ENCODE data around the gene TRAPPC14.
A peak's percentile ranks its signal among the peaks of the same experiment; 100 is the strongest.

TRAPPC14 gene

DNA sequence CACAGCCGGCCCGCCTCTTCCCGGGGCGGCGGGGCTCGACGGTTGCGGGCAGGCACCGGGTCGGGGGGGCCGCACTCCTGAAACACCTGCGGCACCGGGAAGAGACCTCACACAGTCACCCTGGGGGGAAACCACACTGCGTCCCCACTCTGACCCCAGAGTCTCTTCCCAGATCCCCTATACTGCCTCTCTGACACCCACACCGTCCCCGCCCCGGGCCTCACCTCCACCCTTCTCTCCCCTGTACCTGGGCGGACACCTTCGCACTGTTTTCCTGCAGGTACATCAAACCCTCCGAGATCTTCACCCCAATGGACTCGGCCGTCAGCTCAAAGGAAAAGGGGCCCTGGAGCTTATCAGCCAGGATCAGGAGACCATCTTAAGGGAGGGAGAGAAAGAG lies 13.3 kb upstream of the TRAPPC14 start:
- DNase-seq: no peak

DNA sequence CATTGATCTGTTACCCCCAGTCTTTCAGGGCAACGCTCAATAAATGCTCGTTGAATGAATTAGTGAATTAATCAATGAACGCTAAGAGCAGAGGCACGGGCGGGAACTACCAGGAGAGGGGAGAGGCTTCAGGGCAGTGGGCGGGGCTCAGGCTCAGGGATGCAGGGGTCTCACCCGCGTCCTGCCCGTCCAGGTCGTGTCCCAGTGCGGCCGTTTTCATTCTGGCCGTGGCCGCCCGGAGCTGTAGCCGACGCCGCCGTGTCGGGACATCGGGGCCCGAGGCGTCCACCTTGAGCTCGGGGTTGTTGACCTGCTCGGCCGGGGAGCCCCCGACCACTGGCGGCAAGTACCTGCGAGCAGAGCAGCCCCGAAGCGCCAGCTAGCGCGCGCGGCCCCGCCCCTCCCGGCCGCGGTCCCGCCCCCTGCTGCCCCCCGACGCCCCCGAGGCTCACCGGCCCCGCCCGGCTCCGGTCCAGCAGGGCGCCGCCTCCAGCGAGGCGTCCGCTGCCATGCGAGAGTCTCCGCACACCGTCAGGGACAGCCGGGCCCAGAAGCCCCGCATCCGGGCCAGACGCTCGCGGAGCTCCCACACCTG lies 12.7 kb upstream of the TRAPPC14 start:
- DNase-seq: peak; percentile 37

DNA sequence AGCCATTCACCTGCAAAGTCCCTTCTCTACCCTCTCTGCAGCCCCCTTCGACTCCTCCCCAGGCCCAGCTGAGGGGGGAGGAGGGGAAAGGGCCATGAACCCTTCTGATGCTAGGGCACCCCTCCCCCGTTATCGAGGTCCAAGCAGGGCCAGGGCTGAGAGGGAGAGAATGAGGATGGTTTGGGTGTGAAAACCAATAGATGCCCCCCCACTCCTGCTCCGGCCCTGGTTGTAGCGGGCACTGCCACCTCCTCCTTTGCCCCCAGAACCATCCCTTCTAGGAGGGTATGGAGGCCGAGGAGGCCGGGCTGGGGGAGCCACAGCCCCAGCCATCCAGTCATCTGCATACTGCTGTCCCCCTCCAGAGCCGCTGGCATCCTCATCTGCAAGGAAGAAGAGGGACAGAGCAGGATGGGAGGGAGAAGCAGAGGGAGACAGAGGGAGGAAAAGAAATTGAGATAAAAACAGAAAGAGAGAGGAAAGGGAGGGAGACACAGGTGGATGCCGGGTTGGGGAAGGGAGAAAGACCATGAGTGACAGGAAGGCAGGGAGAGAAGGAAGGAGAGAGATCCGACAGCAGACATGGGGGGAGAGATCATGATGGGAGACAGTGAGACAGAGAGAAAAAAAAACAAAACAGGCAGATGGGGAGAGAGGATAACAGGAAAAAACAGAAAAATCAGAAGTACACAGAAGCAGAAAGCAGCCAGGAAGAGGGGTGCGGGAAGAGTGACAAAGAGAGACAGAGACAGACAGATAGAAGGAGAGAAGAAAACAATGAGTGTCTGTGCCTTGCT lies 11.8 kb upstream of the TRAPPC14 start:
- no peak for DNase-seq

DNA sequence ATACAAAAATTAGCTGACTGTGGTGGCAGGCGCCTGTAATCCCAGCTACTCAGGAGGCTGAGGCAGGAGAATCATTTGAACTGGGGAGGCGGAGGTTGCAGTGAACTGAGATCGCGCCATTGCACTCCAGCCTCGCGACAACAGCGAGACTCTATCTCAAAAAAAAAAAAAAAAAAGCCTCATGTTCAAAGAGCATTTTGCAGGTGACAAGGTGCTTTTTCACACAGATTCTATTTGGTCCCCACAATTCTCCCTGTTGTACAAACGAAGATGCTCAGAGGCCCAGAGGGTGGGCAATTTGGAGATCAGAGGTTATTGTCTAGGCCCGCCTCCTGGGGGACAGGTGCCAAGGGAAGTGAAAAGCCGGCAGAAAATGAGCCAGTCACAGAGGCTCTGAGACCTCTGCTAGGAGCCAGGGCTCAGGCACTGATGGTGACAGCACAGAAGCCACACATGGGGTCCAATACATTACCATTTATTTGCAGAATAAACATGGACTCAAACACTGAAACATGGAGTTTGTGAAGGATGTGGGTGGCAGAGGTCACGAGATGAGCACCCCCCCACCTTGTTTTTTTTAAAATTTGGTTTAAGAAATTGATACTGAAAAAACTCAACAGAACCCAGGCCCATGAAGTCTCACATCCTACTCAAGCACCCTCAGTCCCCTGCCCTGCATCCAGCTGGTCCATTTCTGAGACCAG lies 10.8 kb upstream of the TRAPPC14 start:
- DNase-seq: no peak

DNA sequence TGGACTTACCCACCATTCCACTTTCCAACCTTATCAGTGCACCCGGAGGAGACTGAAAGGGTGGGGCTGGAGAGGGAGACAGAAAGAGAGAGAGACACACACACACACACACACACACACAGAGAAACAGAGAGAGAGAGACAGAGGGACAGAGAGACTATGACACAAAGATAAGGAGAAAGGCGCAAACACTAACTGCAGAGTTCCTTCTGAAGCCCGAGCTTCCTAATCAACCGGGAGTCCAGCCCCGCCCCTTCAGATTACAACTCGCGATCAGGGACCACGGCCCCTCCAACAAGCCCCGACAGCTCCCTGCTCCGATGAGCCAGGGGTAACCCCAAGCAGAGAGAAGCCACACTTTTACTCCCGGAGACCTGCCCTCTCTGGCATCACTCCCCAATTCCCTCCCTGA lies 9.4 kb upstream of the TRAPPC14 start:
- DNase-seq: no peak

DNA sequence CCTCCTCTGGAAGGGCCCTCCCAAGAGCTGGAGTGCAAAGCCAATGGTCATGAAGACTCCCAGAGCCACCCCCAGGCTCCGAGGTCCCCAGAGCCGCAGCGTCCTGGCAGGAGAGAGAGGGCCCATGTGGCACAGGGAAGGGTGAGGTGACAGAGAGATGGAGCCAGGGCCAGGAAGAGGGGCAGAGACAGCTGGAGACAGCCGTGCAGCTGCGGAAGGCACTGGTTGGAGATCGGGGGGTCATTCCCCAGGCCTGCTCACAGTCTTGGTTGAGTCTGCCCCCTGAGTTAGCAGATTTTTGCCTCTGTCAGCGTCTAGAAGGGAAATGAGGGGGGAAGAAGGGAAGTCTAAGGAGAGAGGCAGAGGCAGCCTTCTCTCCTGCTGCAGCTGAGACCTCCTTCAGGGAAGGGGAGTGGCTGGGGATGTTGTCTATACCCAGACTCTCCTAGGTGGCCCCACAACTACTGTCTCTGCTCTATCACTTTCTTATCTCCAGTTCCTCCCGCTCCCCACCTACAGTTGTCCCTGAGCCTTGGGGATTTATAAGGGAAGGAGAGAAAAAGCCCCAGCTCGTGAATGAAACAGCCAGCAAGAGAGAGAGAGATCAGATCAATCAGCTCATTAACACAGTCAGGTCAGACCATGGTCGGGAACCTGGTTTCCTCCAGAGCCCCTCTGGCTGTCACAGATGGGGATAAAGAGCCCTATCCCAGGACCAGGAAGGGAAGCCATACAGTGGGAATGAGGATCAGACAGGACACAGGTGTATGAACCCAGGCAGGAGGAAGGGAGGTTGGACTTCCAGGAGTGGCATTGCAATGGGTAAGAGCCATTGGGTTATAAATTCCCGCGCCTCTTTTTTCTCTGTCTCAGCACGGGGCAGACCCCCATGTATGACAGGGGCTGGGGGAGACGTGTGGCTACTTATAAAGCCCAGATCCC lies 8.7 kb upstream of the TRAPPC14 start:
- DNase-seq: no peak

DNA sequence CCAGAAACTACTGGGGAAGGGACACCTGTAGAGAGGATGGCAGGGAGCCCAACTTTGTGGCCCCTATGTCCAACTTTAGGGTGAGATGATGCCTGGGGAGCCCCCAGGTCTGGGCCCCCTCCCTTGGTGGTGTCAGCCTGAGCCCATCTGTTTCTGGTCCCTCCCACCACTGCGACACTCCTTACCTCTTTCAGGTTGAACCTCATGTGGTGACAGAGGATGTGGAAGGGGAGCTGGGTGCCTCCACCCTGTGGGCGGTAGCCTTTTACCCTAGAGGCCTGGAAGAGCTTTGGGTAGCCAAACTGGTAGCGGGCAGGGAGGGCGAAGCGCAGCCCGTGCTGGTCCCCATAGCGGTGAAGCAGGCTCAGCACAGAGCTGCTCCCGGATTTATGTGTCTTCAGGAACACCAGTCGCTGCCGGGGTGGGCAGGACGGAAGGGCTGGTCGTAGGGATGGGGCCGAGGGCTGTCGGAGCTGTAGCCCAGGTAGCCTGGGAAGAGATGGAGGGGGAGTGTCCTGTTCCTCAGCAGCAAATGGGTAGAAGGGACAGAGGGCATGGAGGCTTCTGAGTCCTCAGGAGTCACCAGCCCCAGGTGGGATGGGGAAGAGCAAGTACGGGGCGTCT lies 7.9 kb upstream of the TRAPPC14 start:
- no peak for DNase-seq

DNA sequence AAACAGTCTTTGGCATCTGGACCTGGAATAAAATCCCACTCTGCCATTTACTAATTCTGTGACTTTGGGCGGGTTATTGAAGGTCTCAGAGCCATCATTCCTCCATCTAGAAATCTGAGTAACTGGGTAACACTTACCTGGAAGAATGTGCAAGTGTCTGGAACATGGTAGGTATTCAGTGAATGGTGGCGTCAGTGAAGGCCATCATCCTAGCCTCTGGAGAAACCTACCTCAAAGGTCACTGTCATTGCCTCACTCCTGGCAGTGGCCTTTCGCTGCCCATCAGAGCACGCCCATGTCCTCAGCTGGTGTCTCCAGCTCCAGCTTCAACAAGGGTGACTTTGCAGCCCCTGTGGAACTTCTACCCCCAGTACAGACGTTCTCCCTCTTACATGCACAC lies 5.3 kb upstream of the TRAPPC14 start:
- no peak for DNase-seq

DNA sequence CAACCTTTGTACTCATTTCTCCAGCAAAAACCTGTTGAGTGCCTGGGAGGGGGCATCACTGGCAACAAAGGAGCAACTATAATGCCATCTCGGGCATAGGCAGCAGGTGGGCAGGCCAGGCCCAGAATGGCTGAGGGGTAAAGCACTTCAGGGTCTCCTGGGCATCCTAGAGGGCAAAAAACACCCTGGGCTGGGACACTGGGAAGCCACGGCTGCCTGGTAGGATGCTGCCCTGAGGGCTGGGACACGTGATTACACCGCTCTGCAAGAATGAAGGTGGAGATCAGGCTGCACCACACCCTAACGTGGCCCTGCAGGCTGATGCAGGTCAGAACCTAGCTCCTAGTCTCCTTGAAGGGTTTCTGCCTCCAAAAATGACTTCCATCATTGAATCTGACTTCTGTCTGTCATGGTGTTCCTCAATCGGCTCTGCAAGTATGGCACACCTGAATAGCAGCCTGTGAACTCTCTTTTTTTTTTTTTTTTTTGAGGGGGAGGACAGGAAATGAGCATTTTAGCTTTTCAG lies 4.5 kb upstream of the TRAPPC14 start:
- no peak for DNase-seq

DNA sequence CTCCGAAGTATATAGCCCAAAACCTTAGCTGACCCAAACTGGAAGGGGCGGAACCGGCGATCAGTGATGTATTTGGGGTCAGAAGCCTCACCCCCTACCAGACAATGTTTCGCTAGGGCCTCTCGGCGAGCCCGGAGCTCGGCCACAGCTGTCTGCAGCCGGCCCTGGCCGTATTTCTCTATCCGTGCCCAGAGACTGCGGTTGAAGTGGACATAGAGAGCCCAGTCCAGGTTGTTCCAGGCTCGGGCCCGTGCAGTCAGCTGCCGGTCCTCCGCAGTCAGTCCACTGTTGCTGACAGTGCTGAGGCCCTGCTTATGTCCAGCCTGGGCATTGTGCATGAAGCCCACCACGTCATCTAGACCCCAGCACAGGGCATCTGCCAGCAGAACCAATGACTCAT lies 1.5 kb upstream of the TRAPPC14 start:
- DNase-seq: no peak

DNA sequence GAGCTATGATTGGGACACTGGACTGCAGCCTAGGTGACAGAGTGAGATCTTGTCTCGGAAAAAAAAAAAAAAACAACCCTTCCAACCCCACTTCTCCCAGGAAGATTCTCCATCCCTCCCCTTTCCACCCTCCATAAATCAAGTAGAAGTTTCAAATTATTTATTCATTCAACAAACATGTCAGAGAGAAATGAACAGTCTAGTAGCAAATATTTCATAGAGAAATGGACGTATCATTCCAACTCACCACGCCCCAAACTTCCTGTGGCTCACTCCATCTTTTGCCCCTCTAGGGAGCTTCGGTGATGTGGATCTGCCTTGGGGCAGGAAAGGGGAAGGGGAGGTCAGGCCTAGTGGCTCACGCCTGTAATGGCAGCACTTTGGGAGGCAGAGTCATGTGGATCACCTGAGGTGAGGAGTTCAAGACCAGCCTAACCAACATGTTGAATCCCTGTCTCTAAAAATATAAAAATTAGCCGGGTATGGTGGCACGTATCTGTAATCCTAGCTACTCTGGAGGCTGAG lies 638 bp upstream of the TRAPPC14 start:
- DNase-seq: no peak

DNA sequence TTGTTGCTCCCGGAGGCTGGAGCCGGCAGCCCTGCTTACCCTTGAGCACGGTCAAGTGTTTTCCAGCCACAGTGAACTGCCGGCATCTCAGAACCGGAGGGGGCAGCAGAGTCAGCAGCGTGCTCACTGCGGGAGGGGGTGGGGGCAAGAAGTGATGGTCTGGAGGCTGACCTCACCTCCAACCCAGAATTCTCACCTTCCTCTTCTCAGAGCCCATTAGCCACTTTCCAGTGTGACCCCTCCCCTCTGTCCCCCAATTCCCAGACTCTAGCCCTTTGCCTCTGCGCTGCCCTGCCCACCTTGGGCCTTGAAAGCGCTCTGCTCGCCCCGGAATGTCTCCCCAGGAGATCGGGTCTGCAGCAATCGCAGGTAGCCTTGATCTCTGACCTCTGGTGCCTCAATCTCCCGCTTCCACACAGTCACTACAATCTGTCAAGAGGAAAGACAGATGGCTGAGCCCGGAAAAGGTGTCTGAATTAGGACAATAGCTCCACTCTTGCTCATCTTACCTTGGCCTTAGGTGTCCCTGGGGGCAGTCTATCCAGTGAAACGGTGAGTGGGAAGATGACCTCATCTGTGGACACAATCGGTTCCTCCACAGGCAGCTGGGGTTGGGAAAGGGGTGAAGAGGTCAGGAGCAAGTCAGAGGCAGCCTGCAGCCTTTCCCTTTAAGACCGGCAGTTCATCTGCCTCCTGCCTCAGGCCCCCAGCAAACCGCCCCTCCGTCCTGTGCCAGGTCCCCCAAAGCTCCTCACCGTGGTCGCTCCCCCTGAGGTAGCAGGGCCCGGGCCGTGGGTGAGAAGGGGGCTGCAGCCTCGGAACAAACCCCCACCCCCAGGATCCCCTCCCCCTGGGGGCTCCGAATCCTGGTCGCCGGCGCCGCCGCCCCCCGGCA lies 942 bp downstream of the TRAPPC14 start:
- DNase-seq: no peak

DNA sequence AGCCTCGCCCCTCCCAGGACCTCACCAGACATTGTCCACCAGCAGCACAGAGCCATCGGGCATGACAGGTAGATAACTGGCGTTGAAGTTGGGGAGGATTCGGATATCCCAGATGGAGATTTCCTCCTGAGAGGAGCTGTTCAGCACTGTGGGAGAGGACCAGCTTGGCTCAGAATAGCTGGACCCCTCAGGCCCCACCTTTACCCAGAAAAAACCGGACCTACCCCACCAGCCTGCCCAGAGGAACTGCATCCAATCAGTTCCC lies 1.5 kb downstream of the TRAPPC14 start:
- no peak for DNase-seq

DNA sequence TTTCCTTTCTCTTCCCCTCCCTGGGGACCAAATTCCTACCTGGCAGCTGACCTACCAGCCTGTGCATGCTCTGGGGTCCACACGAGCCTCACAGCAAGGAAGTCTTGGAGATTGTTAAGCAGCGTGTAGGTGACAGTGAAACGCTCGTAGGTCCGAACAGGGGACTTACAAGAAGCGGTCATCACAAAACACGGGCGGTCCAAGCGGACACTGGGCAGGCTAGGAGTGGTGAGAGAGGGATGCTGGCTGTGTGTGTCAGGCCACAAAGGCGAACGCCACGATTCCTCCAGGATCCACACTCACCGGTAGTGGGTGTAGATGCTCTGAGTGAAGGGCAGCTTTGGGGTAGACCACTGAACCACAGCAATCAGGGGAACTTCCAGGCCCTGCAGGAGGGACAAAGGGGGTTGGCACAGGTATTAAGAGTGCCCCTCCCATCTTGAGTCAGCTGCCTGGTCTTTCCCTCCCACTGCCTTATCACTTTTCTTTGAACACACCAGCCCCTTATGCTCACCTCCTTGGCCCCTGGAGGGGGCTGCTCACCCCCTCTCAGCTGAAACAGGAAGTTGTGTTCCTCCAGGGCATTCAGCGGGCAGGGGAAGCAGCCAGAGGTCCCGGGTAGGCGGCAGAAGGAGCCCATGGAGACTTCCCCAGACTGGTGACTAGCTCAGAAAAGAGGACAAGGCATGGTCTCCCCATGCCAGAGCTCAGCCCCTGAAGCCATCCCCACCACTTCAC lies 2.0 kb downstream of the TRAPPC14 start:
- no peak for DNase-seq

DNA sequence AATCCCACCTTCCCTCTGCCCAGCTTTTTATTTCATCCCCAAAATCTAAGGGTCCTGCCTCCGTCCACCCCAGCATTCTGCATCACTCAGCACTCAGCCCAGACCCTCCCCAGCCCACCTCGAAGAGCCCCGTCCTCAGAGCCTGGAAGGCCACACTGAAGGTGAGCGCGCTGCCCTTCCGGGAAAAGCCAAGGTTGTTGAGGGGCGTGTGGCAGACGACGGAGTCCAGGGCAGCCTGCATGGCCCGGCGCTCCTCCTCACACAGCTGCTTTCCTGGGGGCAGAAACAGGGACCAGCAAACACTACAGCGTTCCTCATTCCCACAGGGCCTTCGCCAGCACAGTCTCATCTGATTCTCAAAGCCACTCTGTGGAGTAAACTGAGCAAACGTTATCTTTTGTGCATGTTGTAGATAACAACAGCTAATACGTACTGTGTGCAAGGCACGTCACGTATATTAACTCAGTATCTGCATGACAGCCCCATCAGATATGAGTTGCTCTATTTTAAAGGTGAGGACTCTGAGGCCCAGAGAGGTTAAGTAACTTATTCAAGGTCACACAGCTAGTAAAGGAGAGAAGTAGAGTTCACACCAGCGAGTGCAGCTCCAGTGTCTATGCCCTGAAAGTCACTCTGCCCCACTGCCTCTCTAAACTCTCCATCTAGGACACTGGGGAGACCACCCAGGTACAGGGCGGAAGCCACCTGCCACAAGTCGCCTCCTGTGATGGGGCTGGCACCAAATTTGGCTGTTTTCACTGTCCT lies 2.8 kb downstream of the TRAPPC14 start:
- no peak for DNase-seq

DNA sequence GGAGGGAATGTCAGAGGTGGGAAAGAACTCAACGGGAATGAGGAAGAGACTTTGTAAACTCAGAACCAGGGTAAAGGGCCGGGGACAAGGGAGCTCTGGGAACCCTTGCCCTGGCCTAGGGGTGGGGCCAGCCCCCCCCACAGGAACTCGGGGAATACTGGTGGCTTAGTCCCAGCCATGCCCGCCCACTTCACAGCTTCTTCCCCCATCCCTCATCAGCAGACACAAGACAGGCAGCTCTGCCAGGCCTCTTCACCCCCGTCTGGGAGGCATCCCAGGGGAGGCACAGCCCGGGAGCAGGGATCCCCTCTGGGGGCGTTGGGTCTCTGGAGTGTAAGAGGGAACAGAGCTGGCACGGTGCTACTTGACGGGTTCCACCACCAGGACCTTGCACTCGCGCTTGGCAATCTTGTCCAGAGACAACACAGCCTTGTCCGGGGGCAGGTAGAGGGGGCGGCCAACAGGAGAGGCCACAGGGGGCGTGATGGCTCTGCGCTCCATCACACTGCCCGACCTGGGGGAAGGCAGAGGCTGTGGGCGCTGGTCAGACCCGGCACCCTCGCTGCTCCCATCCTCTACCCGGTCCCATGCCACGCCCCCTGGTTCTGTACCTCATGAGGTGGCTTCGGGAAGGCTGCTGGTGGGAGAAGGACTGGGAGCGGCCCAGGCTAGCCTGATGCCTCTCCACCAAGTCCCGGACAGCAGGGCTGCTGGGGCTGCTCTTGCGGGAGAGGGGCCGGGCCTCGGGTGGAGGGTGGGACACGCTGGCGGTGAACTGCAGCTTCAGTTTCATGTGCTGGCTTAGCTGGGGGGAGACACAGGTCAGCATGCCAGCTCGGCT lies 3.7 kb downstream of the TRAPPC14 start:
- no peak for DNase-seq

DNA sequence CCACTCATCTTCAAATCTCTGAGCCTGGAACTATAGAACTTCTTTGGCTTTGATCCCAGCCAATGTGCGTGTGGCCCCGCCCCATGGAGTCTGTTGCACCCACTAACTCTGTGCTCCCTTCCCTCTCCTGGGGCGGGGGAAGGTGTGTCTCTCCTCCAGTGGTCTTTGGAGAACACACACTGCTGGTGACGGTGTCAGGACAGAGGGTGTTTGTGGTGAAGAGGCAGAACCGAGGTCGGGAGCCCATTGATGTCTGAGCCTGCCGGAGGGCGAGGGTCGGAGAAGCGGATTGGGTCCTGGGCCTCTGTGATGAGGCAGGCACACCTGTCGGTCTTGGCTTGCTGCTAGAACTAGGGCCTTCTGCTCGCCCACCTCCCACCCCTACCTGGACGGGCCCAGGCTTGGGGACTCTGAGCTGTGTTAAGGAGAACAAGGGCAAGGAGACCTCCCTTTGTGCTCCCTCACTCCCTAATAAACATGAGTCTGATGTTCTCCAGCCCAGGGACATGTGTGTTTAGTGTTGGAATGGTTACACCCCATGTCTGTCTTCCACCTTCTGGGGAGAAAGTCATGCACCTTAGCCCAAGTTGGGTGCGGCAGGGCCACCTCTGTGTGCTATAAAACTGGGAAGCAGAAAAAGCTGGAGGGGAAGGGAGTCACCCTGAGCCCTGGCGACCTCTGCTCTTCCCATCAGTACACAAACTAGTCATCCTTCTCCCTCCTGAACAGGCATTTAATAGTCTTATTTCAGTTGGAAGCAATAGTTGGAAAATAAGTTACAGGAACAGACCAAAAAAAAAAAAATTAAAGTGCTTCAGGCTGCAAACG lies 4.6 kb downstream of the TRAPPC14 start:
- DNase-seq: no peak
